GM18511 (cell line): Measurements from ENCODE around the gene RHEB.
A peak's percentile ranks its signal among the peaks of the same experiment; 100 is the strongest.

Experiments
- ATAC-seq: cut with Tn5 transposase; IDR thresholded peaks from one replicate; pipeline ENCODE4 v1.9.1; 2021; ENCODE audit warnings: mild to moderate bottlenecking, moderate library complexity; ENCODE audit not compliant: unreplicated experiment

RHEB gene, protein sequence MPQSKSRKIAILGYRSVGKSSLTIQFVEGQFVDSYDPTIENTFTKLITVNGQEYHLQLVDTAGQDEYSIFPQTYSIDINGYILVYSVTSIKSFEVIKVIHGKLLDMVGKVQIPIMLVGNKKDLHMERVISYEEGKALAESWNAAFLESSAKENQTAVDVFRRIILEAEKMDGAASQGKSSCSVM

DNA sequence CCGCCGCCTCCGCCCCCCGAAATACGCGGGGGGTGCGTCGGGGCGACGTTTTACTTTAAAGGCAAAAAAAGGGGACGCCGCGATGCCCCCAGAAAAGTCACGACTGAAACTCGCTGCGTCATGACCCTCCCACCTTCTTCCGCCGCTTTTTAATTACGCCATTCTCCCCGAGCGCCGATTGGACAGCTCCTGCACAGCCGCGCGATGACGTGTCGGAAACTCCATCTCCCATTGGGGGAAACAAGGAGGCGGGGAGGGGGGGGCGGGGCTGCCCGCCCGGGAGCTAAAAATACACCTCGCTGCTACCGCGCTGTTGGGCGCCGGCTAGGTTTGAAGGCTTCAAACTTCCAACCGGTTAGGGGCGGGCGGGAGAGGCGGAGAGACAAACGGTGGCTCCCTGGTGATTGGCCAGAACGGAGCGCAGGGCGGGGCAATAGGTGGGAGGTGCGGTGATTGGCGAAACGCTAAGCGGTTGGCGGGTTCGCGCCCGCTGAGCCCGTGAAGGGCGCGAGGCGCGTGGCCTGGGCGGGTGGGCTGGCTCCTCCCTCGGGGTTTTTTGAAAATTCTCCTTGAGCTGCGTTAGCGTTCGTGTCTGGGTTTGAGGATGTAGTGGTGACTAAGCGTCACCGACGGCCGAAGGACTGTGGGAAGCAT lies at the start of gene RHEB:
RHEB (minus strand) TSS at position 131 of the 654 bp plus-strand sequence. CDS start 384 bp downstream, outside the sequence.
- ATAC-seq, result peak; percentile 84

DNA sequence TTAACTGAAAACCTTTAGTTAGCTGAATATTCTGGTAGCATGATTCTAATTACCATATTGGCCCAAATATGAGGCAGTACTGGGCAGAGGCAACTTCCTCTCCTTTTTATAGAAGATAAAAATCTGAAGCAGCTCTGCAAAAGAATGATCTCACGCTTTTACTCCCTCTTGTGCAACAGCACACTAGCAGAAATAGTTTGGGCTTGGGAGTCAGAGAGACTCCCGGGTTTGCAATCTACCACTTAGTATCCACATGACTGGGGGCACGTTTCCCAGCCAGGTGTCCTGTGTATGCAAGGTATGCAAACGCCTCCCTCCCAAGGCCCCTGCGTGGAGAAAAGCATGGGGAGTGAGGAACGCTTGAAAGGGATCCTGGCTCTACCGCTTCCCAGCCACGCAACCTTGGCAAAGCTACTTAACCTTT lies 47.2 kb upstream of the RHEB start:
- no peak for ATAC-seq

DNA sequence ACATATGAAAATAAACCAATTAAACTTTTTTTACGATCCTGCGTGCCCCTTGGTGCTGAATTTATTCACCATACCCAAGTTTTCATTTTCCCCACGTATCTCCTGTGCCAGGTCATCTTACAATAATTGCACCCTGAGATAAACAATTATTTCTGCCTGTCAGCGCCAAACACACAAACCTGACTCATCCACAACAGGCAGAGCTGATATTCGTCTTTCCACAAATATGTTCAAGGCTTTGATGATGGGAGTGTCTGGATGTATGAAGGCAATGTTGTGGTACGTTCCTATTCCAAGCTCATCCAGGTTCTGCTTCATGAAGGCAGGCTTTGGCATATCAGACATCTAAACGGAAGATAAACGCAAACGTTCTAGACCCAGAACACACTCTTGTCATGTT lies 45.8 kb upstream of the RHEB start:
- ATAC-seq, result no peak

DNA sequence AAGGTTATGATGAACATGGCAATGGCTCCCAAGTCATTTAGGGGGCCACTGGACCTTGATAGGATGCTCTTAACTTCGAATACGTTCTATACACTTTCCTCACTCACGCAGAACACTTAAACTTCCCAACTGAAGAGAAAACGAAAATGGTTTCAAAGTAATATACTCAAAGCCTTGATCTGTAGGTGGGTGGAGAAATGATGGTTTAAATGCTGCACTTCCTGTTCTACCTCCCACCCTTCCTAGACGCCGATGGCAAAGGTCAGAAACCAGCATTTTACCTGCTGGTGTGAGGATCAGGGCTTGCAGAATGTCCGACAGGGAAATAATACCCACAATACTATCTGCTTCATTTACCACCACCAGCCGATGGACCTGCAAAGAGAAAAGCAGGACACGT lies 40.5 kb upstream of the RHEB start:
- no peak for ATAC-seq

DNA sequence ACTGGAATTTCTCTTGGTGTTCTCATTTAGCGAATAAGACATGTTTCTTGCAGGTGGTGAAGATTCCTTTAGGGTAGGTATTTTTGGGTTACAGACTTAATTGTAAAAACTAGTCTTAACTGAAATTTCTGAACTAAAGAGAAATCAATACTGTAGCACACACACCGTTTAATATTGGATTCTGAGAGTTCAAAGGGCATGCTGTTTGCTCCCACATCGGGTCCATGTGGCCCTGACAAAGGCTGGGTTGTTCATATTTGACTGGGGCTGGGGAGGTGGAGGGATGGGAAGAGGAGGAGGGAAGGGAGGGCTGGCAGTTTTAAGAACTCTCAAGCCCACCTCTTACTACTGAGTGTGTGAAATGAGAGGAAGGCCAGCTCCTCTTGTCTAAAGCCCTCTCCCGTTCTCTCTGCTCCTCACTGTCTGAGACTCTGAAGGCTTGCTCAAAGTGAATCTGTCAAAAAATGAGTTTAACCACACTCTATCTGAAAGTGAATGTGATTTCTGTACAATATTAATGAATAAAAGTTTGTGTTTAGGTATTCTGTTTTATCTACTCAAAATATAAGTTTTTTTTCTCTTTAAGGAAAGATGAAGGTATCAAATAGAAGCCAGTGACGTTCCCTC lies 40.0 kb upstream of the RHEB start:
- no peak for ATAC-seq

DNA sequence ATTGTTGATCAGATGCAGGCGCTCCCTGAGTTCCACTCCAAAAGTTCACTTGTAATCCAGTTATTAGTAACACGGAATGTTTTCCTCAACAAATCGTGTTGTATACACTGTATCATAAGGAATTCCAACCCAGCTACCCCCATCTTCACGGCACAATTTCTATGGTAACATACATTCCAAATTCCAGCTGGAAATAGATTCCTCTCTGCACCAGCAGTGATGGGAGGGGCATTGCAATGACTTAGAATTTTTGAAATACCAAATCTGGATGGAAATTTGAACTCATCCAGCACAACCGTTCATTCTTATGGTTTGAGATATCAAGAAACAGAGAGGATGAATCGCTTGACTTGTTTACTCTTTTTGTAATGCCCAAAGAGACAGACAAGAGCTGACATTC lies 38.9 kb upstream of the RHEB start:
- ATAC-seq, result no peak

DNA sequence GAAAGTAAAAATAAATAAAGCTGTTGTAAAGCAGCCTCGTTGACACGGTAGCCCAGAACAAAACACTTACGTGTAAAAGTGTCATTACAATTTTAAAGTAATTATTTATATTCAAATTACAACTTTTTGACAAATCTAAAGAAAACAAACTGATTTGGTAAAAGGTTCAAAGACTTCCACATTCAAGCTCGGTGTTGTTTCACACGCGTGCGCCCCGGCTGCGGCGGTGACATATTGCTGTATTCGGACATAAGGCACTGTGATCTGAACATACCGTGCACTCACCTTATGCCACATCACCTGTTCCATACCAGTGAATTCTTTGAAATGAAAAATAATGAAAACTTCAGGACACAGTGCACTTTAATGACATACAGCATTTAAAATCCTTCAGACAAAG lies 36.9 kb upstream of the RHEB start:
- ATAC-seq, result no peak

DNA sequence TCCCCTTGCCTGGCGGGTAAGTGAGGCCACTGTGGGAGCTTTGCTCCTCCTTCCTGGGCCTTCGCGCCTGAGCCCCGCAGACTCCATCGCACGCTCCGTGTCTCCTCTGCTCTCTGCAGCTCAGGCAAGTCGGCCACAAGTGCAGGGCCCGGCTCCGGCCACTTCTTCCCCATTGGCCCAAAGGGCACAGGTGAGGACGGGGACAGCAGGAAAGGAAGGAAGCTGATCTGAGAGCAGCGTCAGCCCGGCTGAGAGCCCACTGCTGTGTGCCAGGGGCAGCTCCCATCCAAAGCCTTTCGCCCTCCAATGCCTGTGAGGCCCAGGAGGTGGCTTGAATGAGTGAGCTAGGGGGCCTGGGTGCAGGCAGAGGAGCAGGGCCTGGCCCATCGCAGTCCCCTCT lies 33.7 kb upstream of the RHEB start:
- ATAC-seq, result no peak

DNA sequence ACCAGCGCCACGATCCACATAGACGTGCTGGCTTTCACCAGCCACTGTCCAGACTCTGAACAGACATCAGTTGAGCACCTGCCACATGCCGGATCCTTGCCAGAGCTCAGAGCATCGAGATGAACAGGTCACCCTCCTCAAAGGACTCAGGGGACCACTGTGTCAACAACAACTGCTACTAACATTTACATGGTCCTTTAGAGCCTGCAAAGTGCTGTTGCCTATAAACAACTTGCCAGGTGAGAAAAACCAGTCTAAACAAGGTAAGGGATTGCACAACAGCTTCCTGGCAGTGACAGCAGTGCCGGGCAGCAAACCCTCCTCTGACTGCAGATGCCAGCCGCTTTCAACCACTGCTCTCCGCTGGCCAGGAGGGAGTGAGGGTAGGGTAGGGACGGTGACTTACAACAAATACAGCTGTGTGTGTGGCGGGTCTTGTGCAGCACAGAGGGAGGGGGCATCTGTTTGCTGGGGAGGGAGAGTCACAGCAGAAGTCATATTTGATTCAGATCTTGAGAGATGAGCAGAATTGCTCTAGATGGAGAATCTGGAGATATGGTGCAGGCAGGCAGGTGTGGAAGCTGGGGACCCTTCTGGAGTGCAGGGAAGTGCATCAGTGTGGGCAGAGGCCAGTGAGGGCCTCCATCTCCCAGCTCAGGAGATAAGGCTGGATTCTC lies 32.8 kb upstream of the RHEB start:
- ATAC-seq, result no peak

DNA sequence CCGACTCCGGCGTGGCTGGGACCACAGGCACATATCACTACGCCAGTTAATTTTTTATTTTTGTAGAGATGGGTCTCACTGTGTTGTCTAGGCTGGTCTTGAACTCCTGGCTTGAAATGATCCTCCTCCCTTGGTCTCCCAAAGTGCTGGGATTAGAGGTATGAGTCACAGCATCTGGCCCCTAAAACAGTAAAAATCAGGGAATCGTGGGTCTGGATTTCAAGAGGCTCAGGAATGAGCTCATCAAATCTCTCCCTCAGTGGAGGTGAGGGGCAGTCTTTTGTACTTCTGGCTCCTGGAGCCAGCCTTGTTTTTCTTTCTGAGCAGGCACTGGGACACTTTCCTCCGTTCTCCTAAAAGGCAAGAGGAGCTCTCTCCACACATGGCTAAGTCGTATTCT lies 32.1 kb upstream of the RHEB start:
- ATAC-seq, result no peak

DNA sequence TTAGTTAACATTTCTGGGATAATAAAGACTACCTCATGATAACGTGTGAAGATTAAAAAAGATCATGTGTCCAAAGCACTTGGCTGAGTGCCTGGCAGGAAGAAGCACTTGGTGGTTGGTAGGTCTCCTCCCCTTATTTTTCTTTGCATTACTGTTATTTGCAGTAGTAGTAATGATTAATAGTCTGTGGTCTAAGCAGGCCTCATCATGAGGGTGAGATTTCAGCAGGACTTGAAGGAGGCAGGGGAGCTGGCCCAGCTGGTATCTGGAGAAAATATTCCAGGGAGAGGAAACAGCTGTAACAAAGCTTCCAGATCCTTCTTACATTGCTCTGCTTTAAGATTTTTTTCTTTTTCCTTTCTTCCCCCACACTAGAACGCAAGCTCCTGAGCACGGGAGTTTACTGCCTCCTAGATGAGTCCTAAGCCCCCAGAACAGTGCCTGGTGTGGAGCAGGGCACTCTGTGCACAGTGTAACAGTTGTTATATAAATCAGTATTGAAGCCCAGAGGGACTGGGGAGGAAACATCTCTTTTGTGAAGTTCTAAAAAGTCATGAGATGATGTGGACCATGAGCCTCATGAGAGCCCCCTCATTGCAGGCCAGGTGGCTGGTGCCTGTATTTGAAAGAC lies 31.1 kb upstream of the RHEB start:
- no peak for ATAC-seq

DNA sequence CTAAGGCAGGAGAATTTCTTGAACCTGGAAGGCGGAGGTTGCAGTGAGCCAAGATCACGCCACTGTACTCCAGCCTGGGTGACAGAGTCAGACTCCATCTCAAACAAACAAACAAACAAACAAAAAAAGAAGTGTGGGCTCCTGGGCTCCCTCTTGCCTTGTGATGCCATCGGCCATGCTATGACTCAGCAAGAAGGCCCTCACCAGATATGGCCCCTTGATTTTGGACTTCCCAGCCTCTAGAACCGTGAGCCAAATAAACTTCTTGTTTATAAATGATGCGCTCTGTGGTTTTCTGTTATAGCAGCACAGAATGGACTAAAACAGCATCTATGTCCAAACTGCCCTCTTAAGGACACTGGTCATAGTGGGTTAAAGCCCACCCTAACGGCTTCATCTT lies 29.9 kb upstream of the RHEB start:
- no peak for ATAC-seq

DNA sequence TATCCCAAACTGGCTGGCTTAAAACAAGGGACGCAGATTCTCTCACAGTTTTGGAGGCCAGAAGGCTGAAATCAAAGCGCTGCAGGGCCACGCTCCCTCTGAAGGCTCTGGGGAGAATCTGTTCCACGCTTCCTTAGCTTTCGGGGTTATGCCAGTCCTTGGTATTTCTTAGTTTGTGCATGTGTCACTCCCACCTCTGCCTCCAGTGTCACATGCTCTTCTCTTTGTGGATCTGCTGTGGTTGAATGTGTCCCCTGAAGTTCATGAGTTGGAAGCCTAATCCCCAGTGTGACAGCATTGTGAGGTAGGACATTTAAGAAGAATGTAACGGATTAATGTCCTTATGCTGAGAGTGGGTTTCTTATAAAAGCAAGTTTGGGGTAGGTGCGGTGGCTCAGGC lies 29.4 kb upstream of the RHEB start:
- no peak for ATAC-seq

DNA sequence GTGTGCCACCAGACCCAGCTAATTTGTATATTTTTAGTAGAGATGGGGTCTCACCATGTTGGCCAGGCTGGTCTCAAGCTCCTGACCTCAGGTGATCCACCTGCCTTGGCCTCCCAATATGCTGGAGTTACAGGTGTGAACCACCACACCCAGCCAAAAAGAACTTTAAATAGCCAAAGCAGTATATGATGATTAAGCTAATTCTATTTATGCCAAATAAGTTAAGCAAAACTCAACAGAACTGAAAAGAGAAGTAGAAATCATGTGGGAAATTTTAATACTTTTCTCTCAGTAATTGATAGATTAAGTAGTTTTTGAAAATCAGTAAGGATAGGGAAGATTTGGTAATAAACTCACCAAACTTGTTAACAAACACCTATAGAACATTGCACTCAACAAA lies 24.5 kb upstream of the RHEB start:
- no peak for ATAC-seq

DNA sequence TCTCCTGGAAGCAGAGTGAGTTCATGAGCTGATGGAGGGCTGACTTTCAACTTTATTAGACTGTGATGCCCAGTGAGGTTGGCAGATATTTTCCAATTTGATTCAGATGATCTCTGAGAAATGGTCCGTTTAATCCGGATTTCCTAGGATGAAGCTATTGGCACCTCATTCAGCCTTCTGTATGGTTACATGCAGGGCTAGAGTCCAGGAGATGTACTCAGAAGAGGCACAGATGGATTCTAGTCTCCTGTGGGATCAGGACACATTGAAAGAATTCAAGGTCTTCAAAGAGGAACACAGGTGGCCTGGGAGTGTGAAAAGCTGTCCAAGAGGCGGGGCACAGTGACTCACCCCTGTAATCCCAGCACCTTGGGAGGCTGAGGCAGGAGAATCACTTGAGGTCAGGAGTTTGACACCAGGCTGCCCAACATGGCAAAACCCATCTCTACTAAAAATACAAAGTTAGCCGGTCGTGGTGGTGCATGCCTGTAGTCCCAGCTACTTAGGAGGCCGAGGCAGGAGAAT lies 23.0 kb upstream of the RHEB start:
- ATAC-seq, result no peak

DNA sequence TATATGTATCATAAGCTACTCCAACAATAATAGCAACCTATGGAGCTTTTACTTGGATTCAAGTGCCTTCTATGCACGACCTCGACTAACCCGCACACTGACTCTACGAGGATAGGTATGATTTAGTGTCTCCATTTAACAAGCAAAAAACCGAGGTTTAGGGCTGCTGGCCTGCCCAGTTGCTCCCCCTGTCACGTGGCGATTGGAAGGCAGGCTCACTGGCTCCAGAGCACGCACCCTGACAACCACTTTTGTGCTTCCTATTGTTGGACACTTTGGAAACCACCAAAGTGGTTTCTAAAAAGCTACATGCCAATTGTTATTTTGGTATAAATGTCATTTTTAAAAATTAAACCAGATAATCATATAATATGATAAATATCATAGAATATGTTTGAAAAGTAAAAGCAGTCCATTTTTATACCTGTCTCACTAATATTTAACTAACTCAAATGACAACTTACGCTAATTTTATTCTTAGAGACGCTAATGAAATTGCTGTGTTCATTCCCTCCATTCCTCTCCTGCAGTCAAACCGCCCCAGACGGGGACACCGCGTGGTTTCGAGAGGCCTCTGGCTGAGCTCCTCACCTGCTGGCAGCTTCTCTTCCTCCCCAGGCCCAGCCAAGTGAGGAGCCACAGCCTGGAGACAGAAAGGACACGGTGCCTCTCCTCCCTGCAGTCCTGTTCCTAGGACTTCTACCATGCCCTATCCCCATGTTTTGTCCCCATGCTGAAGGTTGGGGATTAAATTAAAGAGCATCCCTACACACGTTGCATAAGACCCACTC lies 22.2 kb upstream of the RHEB start:
- no peak for ATAC-seq

DNA sequence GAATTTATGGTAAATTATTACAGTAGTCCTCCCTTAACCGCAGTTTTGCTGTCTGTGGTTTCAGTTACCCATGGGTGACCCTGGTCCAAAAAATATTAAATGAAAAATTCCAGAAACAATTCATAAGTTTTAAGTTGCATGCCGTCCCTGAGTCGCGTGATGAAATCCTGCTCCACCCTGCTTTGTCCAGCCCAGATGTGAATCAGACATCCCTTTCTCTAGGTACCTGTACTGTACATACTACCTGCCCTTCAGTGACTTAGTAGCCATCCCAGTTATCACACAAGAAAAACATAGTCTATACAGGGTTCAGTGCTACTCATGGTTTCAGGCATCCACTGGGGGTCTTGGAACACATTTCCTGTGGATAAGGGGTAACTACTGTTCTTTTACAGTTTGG lies 20.5 kb upstream of the RHEB start:
- ATAC-seq, result no peak

DNA sequence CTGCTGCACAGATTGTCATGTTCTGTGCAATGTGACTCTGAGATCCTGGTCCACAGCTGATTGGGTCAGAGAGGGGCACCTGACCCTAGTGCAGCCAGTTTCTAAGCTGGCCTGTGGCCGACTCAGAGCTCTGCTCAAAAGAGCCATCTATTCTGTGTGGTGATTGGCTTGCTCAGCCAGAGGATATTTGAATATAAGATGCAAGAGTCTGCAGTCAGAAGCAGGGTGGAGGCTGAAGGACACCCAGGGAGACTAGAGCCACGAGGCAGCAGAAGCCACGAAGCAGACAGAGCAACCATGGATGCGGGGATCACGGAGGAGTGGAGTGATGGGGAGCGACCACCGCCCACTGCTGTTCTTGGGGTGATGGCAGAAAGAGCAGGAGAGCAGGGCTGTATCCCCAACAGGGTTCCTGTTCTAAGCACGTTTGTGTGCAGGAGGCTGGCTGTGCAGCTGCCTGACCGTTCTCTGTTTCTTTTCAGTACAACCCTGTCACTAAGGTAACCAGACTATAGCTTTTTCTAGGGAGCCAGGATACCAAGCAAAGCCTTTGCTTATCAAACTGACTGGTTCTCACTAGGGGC lies 19.5 kb upstream of the RHEB start:
- peak; percentile 81 for ATAC-seq

DNA sequence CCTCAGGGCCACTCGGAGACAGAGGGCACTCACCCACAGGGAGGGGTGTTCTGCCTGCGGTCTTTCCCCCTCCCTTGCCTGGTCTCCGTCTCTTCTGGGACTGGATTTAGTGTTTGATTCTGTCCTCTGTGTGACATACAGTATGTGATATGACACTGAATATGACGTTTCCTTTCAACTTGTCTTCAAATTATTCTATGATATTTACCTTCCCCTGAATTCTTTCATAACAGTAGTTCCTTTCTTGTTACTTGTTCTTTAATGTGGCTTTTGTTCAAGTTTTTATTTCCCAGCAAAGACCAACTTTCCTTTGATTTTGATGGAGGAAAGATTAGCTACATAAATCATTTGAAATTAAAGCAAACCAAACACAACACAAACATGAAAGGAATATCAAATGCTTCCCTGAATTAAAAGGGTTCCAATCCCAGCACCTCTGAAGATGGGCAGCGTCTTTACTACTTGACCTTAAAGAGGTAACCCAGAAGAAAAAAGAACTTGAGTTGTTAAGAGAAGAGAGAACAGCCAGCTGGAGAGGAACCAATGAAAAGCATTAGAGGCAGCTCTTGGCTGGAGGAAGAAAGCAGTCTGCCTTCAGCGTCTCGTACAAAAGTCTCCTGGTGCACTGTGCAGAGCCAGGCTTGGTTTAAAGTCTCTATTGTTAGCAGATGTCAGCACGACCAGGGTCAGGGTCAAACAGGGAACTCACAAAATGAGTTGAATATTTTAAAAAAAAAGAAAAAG lies 18.3 kb upstream of the RHEB start:
- no peak for ATAC-seq
